GM18511 (cell line): ENCODE results near the gene PERCC1.

Experiments
- ATAC-seq: cut with Tn5 transposase; IDR thresholded peaks from one replicate; pipeline ENCODE4 v1.9.1; 2021; ENCODE audit warnings: mild to moderate bottlenecking, moderate library complexity; ENCODE audit not compliant: unreplicated experiment

The PERCC1 gene

DNA sequence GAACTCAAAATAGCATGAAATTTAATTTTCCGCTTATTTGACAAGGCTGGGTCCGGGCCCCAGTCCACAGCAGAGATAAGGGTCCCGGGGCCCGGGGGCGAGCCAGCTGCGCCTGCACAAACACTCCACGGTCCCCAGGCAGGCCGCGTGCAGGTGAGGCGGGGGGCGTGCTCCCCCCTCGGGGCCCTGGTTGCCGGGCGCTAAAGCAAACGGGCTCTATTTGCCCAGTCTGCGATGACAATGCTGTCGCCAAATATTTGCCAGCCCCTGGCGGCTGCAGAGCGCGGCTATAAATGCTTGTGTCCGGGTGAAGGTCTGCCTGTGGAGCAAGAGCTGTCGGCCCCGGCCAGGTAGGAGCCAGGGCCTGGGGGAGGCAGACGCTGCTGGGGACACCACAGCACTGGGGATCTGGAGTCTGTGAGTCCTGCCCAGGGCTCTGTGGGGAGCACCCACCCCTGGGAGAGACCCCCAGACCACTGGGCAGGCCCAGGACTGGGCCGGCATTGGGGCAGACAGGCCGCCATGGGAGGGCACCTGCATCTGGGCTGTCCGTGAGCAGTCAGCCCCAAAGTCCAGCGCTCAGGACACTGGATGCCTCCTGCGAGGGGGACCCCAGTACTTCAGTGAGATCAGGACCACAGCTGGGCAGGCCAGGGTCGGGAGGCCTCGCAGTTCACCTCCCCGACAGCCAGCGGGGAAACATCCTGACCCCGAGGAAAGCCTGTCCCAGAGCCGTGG is at the start of gene PERCC1:
PERCC1 (plus strand) TSS at position 320 of the 738 bp plus-strand sequence. CDS start 1,516 bp downstream, outside the sequence.
- ATAC-seq: no peak

DNA sequence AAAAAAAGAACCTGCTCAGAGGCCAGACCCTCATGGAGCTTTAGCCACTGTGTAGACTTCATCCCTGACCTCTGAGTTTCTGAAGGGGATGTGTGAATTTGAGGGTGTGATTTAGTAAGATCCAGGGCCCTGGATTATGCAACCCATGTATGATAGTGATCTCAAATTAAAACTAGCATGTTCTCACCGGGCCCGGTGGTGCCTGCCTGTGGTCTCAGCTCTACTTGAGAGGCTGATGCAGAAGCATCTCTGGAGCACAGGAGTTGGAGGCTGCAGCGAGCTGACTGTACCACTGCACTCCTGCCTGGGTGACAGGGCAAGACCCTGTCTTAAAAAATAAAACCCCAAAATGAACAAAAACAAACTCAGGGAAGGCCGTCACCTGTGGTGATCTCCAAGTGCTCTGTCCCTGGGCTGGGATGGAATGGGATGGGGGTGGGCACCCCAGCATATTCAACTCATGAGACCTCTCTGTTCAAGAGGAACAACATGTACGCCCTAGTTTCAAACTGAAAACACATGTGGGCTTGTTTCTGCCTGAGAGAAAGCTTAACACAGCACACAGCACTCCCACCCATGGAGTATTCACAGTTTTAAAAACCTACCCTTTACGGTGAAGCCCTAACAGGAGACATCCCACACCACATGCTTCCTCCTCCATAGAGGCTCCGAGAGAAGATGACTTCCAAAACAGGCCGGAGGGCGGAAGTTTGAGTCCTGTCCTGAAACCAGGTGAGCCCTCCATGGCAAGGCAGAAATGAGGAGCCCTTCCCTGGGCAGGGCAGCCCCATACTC is 49.1 kb upstream of the PERCC1 start:
- no peak for ATAC-seq

DNA sequence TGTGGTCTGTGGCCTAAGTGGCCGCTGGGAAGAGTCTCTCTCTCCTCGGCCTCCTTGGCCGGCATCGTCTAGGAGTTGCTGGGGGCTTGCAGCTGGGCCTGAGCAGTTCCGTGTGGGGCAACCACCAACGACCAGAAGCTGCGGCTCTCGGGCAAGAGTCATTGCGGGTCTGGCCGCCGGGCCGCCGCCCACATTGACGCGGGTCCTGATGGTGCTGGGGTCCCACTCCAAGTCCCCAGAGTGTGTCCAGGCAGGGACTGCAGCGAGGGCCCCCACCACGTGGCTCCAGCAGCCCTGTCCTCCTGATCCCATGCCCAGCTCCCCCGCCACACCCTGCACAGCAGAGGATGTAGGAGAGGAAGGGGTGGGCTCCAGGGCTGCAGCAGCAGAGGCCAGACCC is 47.3 kb upstream of the PERCC1 start:
- no peak for ATAC-seq

DNA sequence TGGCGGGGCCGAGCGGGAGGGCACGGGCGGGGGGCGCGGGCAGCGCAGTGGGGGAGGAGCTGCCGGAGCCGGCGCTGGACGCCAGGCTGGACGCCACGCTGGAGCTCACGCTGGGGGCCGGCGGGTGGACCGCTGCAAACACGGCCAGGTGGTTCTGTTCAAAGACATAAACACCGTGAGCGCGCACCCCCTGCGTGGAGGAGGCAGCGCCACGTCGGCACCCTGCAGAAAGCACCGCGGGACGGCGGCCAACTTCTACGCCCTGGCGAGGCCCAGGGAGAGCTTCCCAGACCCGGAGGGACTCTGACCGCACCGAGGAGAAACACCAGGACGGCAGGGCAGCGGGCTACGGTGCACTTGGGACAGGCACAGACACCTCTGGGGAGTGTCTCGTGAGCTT is 45.6 kb upstream of the PERCC1 start:
- ATAC-seq: no peak

DNA sequence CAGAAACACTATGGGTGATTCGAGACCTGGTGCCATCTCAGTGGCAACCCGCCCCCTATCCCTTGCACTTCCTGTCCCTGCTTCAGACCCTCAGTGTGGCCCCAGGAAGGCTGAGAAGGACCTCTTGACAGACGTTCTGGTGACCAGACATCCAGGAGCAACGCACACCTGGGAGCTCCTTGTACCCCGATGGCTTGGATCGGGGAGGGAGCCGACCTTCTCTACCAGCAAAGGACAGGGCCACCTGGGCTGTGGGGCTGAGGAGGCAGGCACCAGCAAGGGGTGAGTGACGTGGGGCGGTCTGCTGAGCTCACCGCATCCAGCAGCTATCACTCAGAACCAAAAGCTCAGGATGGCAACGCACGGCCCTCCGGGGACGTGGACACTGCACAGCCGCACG is 43.5 kb upstream of the PERCC1 start:
- ATAC-seq: no peak

DNA sequence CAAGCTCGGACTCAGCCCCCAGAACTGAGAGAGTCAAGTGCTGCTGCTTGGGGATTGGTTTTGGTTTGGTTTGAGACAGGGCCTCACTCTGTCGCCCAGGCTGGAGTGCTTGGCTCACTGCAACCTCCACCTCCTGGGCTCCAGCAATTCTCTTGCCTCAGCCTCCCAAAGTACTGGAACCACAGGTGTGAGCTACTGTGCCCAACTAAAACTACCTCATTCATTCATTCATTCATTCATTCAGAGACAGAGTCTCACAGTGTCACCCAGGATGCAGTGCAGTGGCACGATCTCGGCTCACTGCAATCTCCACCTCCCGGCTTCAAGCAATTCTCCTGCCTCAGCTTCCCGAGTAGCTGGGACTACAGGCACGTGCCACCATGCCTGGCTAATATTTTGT is 41.1 kb upstream of the PERCC1 start:
- no peak for ATAC-seq

DNA sequence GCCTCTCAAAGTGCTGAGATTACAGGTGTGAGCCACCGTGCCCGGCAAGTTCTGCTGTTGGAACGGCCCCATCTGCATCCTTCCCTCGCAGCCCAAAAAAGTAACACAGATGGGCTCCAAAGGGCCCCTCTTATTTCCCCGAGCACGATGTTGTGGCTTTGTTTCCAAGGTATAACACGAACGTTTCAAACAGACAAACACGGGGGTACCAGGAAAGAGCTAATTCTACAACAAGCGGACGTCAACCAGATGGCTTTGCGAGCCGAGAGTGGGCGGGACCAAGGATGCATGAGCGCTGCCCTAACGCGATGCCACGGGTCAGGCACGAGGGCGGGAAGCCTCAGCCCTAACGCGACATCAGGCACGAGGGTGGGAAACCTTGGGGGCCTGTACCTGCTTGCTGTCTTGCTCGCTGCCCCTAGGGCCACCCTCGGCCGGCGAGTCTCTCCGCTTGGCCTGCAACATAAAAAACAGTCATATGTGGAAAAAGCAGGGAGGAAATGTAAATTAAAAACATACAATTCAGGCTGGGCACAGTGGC is 40.6 kb upstream of the PERCC1 start:
- ATAC-seq: no peak

DNA sequence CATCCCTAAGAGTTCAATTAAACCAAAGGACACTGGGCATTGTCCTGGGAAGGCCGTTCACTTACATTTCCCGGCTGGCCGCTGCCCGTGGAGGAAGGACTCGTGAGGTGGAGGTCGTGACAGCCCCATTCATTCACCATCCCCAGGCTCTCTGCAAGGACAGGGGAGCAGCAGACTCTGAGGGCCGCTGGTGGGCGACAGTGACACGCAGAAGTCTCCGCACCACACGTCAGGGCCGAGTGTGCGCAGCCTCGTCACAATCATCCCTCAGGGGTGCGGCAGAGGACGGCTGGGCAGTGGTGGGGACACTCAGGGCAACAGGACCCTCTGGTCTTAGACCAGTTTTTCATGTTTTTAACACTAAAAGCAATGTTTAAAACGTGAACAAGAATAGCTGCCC is 38.1 kb upstream of the PERCC1 start:
- ATAC-seq: no peak

DNA sequence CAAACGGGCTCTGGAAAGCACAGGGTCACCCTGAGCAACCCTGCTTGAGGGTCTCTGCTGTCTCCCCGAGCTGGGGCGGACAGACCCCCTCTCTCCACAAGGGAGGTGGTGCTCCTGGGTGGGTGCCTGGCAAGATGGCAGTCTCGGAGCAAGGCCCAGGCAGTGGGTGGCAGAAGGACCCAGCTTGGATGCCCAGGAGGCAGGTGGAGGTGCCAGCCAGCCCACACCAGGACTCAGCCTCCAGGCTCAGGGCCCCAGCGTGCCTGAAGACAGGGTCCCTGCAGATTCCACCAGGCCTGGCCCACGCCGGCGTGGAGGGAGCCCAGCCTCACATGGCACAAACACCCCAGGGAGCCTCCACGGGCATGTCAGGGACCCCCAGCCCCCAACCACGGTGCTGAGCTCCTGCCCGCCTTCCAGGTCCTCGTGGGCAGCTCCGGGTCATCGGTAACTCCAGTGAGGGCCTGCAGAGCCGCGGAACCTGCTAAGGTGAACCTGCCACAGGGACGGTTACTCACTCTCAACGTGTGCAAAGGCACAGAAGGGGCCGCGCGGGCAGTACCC is 37.2 kb upstream of the PERCC1 start:
- ATAC-seq: no peak

DNA sequence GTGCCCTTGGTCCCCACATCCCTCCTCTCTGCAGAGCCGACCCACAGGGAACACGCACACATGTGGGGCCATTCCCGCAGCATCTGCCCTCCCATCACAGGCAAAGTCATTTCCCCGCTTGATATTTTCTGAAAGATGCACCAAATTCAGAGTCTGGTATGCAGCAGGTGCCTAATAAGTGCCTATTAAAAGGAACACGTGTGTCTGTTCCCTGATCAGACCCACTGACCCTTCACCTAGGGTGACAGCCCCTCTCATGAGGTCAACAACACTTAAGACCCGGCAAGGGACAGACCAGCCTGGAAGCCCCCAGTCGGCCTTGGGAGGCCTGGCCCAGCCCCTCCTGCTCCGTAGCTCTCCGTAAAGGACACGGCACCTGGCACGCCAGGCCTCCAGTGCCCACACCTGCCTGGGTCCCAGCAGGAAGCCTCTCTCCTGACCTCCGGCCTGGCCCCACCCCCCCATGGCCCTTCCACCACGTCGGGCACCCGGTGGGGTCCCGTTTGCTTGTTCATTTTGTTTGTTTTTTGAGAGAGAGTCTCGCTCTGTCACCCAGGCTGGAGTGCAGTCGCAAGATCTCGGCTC is 36.4 kb upstream of the PERCC1 start:
- ATAC-seq: no peak

DNA sequence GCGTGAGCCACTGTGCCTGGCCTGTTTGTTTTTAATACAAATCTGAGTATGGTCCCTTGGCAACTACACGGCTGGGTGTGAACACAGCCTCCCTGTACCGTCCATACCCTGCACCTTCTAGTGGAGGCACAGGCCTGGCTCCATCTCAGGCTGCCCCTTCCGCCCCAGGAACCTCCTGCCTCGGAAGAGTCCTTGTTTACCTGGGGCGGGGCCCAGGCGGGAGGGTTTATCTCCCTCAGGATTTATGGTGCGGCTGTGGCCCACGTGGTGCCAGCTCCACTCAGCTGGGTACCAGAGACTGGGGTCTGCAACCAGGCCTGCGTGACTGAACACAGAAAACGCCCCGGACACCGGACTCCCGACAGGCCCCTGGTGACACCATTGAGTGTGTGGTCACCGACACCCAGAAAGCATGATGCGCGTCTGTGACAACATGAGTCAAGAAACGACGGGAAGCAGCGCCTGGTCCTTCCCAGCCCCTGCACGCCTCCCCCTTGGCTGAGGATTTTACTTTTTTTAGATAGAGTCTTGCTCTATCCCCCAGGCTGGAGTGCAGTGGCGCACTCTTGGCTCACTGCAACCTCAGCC is 35.3 kb upstream of the PERCC1 start:
- ATAC-seq: no peak

DNA sequence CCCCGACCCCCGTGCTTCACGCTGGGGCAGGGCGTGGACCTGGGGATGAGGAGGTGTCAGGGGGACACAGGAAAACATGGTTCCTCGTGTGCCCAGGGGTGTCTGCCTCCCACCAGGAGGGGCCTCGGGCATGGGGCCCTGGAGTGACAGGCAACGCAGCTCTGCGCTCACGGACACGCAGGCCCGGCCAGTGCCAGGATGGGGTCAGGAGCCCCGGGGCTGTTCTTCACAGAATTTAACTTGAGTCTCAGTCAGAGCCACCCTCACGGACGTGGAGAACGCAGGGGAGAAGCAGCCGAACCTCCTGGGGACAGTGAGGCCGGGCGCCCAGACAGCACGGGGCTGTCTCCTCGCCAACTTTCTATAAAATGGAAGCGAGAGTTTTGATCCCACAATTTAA is 33.1 kb upstream of the PERCC1 start:
- no peak for ATAC-seq

DNA sequence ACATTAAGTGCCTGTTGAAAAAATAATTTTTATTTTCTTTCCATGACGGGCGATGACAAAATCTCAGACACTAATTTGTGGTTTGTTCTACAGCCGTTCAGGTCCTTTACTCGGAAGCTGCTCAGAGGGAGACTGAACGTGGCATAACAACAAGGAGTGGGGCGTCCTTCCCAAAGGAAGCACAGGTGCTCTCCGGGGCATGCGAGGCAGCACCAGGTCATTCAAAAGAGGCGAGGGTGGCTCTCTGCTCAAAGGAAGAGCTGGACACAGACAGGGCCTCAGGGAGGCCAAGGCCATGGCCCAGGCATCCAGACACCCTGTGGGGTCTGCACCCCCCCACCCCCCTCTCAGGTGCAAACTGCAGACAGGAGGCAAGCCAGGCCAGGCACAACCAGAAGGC is 32.5 kb upstream of the PERCC1 start:
- no peak for ATAC-seq

DNA sequence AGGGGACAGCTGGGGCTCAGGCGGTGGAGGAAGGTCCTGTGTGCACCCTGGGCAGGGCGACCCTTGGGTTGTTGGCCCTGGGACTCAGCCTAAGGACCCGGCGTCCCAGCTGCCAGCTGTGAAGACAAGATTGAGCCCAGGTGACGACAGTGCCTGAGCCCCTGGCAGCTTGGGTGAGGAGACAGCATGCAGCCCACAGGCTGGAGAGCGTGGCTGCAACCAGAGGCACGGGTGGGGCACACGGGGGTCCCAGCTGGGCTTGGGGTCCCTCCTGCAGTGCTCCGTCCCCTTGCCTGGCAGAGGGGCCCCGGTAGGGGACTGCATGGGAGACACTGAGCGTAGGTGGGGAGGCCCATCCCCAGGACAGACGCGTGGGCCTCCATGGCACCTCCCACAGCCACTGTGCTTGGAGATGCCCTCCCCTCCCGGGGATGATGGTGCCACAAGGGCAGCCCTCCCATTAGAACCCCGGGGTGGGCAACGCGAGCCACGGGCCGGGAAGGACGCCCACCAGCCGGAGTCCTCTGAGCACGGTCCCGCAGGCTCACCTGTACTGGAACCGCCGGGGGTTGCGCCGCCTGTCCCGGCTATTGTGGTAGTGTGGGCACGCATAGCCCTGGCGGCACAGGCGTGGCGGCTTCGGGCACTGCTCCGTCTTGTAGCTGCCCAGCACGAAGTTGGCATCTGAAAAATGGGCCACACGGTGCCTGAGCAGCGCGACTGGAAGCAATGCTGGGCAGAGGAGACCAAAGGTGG is 31.9 kb upstream of the PERCC1 start:
- ATAC-seq: no peak

DNA sequence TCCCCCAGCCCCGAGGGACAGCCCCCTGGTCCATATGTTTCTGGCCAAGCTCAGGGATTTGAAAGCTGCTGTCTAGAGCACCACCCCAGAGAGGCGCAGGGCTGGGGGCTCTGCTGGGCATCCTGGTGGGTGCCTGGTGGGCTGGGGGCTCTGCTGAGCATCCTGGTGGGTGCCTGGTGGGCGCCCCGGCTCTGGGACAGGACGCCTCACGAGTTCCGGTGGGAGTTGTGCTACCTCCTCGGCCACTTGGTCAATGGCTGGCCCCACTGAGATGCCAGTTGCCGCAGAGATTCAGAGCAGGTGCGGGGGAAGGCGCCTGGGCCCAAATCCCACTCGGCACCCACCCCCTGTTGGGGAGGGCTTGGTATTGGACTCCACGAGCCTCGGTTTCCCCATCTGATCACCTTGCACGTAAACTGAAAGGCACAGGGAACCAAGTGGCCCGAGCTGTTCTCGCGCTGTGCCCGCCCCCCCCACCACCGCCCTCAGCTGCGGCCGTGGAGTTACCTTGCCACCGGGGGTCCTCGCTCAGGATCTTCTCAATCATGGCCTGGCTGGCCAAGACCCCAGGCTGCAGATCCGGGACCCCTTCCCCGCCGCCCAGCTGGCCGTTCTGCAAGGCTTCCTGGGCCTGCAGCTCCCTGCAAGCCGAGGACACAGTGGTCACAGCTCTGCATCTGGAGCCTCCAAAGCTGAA is 29.7 kb upstream of the PERCC1 start:
- no peak for ATAC-seq

DNA sequence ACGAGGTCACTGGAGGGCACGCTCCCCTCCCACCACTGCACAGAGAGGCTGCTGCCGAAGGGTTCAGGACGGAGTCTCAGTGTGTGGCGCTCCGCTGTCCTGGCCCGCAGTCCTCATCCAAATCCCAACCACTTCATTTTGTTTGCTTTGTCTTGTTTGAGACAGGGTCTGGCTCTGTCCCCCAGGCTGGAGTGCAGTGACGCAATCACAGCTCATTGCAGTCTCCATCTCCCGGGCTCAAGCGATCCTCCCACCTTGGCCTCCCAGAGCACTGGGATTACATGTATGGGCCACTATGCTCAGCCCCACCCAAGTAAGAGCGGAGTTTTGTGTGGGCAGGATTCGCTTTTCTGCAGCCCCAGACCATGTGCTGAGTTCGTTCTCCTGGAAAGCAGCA is 29.1 kb upstream of the PERCC1 start:
- ATAC-seq: no peak

DNA sequence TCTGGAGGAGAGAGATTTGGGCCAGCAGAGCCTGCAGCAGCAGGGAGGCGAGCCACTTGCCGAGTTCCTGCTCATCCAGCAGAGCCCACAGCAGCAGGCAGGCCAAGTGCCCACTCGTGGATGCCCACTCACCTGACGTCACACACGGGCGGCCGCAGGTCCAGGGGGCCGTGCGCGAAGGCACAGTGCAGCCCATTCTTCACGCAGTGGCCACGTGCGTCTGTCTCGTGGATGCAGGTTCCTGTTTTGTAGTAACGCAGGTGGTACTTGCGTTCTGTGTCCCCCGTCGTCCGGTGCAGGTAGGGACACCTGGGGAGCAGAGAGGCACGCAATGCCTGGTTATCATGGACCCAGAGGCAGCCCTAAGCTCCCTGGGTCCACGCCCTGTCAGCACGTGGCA is 27.8 kb upstream of the PERCC1 start:
- ATAC-seq: no peak

DNA sequence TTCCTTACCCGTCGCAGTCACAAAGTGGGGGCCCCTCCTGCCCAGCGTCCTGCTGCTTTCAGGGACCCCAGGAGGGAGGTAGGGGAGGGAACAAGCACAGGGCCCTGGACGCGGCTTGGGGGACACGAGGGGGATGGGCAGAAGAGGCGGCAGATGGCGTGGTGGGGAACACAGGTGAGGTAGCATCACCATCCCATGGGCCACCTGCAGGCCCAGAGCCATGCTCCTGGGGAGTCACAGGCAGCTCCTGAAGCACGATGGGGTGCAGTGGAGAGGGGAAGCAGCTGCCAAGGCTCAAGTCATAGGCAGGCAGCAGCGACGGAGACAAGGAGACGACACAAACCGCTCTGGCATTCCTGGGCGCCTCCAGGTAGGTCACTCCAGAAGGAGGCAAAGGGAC is 27.1 kb upstream of the PERCC1 start:
- no peak for ATAC-seq

DNA sequence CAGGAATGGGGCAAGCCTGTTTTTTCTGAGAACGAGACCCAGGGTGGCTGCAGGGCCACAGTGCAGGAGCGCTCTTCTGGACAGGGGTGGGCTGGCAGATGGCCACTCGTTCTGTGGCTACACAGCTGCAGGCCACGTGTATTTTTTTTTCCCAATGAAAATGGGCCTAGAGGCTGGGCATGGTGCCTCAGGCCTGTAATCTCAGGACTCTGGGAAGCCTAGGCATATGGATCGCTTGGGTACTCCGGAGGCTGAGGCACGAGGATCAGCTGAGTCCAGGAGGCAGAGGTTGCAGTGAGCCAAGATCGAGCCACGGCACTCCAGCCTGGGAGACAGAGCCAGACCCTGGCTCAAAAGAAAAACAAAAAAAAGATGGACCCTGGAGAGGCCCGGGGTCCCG is 23.1 kb upstream of the PERCC1 start:
- ATAC-seq: no peak
